ENCODE measurements around the gene CXCL11.
"Not testable (repeated sequence)": the region's sequence is repeated elsewhere in the genome, so short reads cannot be mapped to it uniquely, and the experiment has no call there.

The CXCL11 gene

DNA sequence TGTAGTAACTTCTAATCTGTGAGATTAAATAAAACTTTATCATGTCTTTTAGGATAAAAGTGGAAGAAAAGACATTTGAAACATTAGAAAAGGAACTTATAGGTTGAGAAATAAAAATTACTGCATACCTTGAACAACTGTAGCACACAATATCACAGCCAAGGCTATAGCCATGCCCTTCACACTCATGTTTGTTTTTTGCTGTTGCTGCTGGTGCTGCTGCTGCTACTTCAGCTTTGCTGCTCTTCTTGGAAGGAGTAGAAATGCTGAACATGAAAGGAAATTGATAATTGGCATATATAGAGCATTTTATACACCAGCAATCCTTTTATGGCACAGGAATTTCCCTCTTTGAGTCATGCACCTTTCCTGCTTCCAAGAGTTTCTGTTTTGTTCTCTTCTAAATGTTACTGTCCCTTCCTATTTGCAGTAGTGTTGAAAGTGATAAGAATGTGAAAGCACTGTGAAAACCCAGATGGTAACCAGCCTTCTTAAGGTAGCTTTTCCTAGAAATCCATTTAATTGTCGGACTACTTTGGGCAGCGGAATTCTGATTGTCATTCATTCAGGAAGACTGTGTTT lies at the start of gene CXCL11:
Gene CXCL11 (minus strand): TSS at position 272 of the 582 bp plus-strand sequence. CDS start 83 bp downstream, at position 189.
- DNase-seq (ENCODE audit: low read depth): no peak

GRCh38 chr4:76084542-76084941 lies 48.7 kb upstream of the CXCL11 start:
- no peak for DNase-seq (ENCODE audit: low read depth)

DNA sequence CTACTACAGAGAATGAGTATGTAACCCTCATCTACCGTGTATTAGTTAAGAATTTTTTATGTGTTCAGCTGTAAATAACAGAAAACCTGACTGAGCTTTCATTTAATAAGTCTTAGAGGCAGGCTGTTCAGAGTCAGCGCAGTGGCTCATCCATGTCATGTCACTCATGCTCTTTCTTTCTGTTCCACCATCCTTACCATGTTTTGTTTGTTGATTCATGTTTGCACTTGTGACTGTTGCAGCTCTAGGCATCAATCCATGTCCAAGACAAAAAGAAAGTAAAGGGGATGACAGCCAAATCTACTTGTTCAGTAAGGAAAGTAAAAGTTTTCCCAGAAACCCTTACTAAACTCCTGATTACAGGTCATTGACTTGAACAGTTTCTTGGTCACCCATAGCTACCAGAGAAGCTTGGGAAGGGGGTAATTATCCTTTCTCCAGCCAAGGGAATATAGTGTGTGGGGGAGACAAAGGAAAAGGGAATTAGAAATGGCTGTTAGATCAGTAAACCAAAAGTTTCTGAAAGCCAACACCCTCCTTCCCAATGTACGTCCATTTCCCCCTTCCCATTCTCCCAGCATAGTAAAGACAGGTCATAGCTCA lies 47.6 kb upstream of the CXCL11 start:
- DNase-seq (ENCODE audit: low read depth): no peak

GRCh38 chr4:76078033-76078613 lies 42.3 kb upstream of the CXCL11 start:
- DNase-seq (ENCODE audit: low read depth): peak; percentile 69

- no peak for DNase-seq (ENCODE audit: low read depth)
These were observed 39.2 kb upstream of the CXCL11 start for GRCh38 chr4:76074993-76075600.

DNA sequence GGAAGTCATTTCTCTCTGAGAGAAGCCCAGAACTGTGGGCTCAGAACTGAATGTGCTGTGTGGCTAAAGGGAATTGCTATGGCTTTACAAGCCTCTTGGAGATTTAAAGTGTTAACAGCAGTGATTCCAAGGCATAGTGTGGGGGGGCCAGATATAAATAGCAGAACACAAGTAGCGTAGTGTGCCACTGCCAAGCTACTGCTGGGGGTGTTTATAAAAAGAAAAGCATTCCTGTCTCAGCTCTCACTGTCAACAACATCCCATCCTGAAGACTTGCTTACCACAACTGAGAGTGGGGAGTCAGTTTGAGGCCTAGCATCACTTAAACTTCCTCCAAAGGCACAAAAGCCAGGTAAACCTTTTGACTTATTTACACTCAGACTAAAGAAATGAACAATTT lies 38.6 kb upstream of the CXCL11 start, which contains the start of gene ART3:
Gene ART3 (plus strand): TSS at position 242 of the 400 bp plus-strand sequence. CDS start 1,181 bp downstream, outside the sequence.
- peak; percentile 36 for DNase-seq (ENCODE audit: low read depth)

DNA sequence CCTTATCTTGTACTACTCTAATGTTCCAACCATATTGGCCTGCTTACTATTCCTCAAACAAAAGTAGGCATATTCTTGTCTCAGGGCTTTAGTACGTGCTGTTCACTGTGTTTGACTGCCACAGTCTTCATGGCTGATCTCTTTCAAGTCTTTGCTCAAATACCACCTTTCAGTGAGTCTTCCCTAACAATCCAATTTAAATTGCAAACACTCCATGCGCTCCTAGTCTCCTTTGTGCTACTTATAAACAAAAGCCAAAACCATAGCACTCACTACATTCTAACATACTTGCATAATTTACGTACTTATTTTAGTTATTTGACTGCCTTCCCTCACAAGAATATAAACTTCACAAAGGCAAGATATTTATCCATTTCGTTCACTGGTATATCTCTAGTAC lies 36.9 kb upstream of the CXCL11 start:
- no peak for DNase-seq (ENCODE audit: low read depth)

DNA sequence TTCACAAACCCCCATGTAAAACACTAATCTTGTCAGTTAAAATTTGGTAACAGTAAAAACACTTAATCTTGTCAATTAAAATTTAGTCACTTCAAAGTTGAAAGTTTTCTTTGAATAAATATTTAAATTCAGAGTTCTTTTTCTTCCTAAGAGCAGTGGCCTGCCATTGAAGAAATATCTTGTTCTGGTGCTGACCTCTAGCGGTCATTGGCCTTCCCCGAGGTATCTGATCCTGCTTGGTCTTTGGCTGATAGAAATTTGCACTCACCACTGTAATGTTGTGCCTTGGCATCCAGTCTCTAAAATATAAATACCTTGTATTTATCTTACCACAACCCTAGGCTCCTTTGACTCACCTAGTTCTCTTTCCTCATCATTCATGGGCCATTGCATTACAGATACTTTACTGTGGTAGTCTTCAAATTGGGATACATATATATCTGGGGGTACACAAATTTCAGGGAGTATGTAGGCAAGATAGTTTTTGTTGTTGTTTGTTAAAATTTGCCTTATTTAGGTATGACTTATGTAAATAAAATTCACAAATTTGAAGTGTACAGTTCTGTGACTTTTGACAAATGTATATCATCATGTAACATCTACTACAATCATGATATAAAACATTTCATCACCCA lies 31.9 kb upstream of the CXCL11 start:
- peak; percentile 67 for DNase-seq (ENCODE audit: low read depth)

GRCh38 chr4:76066546-76066945 lies 30.7 kb upstream of the CXCL11 start:
- DNase-seq (ENCODE audit: low read depth): no peak

DNA sequence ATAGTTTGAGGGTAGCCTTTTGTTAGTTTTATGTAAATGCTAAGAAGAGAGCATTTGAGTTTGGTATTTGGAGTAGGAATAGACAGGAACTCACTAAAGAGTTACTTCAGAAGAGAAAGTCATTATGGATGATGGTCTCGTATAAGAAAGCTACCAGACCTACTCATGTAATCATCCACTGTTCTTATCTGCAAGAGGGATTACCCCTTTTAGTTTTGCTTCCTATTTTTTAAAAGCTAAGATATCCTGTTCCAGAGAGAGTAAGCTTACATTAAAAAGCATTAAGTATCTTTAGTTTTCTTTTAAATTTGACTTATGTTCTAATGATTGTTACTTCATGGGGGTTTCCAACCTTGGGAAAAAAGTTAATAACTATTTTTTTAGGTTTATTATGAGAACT lies 26.1 kb upstream of the CXCL11 start:
- DNase-seq (ENCODE audit: low read depth): peak; percentile 5

GRCh38 chr4:76061421-76061820 lies 25.6 kb upstream of the CXCL11 start:
- DNase-seq (ENCODE audit: low read depth): no peak

- DNase-seq (ENCODE audit: low read depth): no peak
These were observed 24.6 kb upstream of the CXCL11 start for GRCh38 chr4:76060506-76060905.

- peak; percentile 3 for DNase-seq (ENCODE audit: low read depth)
These were observed 23.9 kb upstream of the CXCL11 start for GRCh38 chr4:76059750-76060149.

DNA sequence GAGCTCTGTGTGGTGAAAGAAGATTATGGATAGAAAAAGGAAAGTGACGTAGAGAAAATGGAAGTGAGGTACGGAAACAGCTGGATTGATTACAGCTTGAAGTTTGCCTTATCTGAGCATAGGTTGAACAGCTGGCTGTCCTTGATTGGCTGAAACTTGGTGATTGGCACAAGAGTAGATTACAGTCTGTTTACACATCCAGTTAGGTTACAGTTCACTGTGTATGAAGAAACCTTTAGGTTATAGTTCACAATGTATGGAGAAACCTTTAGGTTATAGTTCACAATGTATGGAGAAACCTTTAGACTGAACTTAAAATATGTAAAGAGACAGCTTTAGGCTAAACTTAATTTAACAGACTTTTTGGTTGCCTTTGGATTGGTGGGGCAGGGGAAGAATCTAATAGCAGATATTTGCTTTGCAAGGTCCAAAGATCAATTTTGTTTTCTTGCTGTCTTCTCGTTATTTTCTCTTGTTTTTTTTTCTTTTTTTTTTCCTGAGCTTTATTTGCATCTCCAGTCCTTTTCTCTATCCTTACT lies 23.1 kb upstream of the CXCL11 start:
- no peak for DNase-seq (ENCODE audit: low read depth)

GRCh38 chr4:76058302-76058701 lies 22.4 kb upstream of the CXCL11 start:
- no peak for DNase-seq (ENCODE audit: low read depth)

- no peak for DNase-seq (ENCODE audit: low read depth)
These were observed 19.6 kb upstream of the CXCL11 start for GRCh38 chr4:76055421-76055820.

- no peak for DNase-seq (ENCODE audit: low read depth)
These were observed 19.1 kb upstream of the CXCL11 start for GRCh38 chr4:76055016-76055415.

DNA sequence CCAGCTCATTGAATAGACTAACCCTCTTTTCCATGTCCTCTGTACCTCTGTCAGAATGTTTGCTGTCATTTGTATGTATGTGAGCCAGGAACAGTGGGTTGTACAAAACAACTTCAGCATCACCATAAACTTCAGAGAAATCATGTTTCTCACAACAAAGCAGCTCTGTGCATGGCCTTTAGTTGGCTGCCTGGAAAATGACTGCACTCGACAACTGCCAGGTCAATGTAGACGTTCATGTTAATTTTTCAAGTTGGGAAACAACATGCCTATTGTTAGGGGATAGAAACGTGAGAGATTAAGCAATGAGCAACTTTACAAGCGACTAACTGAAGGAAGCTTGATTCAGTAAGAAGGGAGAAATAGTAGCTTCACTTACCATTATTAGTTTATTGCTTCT lies 17.9 kb upstream of the CXCL11 start:
- no peak for DNase-seq (ENCODE audit: low read depth)

DNA sequence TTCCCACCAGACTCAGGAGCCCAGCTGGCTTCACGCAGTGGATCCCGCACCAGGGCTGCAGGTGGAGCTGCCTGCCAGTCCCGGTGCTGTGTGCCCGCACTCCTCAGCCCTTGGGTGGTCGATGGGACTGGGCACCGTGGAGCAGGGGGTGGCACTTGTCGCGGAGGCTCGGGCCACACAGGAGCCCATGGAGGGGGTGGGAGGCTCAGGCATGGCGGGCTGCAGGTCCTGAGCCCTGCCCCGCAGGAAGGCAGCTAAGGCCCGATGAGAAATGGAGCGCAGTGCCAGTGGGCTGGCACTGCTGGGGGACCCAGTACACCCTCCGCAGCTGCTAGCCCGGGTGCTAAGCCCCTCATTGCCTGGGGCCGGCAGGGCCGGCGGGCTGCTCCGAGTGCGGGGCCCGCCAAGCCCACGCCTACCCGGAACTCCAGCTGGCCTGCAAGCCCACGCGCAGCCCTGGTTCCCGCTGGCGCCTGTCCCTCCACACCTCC lies 14.7 kb upstream of the CXCL11 start:
- DNase-seq (ENCODE audit: low read depth): not testable (repeated sequence)

DNA sequence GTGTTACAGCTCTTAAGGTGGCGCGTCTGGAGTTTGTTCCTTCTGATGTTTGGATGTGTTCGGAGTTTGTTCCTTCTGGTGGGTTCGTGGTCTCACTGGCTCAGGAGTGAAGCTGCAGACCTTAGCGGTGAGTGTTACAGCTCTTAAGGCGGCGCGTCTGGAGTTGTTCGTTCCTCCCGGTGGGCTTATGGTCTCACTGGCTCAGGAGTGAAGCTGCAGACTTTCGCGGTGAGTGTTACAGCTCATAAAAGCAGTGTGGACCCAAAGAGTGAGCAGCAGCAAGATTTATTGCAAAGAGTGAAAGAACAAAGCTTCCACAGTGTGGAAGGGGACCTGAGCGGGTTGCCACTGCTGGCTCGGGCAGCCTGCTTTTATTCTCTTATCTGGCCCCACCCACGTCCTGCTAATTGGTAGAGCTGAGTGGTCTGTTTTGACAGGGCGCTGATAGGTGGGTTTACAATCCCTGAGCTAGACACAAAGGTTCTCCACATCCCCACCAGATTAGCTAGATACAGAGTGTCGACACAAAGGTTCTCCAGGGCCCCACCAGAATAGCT lies 14.1 kb upstream of the CXCL11 start:
- DNase-seq (ENCODE audit: low read depth): not testable (repeated sequence)

DNA sequence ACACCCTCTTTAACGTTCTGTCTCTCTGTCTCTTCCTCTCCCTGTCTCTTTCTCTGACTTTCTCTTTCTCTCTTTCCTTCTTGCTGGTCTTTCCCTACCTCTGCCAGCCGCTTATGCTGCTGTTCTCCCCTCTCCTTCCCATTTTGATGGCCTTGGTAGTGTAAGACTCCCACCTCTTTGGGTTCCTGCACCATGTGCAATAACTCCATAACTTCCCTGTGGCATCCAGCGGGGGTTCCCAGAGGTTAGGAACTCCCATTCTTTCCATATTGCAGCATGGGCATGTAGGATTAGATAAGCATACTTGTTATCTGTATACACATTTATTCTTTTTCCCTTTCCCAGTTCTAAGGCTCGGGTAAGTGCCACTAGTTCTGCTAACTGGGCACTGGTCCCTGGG lies 8.8 kb upstream of the CXCL11 start:
- DNase-seq (ENCODE audit: low read depth): not testable (repeated sequence)

GRCh38 chr4:76043306-76043705 lies 7.4 kb upstream of the CXCL11 start:
- not testable (repeated sequence) for DNase-seq (ENCODE audit: low read depth)
